Measurements from ENCODE around the gene EEF1AKMT3.

The EEF1AKMT3 gene

DNA sequence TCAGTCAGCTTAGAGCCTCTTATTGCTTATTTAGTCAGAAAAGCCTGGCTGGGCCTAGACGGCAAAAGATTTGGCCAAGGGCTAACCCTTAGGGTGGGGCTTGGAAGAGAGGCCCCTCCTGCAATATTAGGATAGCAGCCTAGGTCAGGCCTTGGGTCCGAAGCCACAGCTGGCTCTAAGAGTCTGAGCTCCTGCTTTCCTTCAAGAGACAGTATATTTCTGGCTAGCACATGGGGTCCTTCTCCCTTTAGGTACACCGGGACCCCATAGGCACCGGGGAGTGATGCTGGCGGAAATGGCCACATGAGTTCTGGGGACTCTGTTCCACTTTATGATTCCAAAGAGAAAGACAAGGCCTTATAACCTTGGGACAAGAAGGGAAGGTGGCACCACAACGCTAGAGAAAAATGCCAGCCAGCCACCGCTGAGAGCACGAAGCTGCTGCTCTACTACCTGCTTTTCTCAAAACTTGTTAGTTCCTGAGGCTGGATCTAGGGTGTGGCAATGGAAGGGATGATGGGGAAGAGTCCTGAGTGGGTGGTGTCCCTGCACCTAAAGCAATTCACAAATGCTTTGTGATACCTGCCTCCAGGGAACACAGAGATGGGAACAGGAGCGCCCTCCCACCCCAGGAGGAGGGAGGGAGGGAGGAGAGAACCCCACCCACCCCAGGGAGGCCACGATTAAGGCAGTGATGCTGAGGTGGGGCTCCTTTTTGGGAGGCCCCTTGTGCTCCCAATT lies 49.2 kb downstream of the EEF1AKMT3 start:
- DNase-seq = no peak

DNA sequence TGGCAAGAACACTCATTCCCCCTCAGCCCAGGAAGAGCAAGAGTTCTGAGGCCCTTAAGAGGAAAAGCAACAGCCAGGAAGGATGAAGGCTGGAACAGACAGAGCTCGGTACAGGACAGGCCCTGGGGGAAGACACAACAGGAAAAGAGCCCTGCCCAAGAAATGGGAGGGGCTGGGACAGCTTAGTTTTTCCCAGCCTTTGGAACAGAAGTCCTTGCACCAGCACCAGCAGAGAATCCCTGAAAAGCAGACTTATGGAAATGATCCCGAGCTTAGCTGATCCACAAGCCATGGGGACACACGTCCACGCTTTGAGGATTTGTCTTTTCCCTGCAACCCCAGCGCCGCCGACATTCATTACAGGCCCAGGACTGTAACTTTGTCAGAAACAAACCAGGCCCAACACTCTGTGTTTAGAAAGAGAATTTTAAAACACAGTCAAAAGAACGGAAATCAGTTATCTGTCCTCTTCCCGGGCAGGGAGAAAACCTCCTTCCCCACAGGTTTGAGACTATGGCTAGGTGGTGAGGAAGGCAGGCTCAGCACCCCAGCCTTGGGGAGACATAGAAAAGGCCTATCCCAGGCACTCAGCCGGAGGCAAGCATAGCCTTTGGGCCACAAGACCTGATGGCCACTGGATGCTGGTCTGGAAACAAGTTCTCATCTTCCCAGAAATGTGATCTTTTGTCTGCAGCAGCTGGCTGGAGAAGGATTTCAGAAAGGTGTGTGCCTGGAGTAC lies 50.1 kb downstream of the EEF1AKMT3 start:
- DNase-seq = no peak

DNA sequence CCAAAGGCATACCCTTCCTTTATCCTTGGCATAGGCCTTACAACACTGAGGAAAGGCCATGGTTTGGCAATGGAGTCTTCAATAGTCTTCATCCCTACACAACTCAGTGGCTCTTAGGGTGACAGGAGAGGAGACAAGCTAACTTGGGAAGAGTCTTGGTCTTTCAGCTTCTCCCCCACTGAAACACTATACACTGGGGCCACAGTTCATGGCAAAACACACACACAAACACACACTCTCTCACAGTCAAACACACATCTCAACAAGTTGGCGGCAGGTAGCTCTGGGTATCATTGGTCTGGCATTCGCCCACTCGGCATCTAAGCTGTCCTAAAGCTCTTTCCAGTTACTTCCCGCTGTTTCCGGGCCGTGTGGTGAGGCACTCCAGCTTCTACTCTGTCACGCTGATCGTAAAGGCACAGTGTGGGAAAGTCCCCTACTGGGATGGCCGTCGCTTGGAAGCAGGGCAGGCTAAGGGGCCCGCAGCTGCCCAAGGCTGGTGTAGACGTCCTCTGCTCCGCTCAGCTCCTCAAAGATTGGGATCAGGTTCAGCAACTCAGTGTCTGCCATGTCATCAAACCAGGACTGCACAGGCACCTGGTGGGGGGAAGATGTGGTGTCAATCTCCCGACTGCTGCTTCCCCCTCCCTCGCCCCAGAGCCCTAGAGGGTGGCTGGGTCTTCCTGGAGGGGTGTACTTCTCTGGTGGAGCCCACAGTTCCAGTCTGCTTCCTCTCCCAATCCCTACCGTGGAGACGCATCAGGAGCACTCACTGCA lies 50.9 kb downstream of the EEF1AKMT3 start:
- no peak for DNase-seq

DNA sequence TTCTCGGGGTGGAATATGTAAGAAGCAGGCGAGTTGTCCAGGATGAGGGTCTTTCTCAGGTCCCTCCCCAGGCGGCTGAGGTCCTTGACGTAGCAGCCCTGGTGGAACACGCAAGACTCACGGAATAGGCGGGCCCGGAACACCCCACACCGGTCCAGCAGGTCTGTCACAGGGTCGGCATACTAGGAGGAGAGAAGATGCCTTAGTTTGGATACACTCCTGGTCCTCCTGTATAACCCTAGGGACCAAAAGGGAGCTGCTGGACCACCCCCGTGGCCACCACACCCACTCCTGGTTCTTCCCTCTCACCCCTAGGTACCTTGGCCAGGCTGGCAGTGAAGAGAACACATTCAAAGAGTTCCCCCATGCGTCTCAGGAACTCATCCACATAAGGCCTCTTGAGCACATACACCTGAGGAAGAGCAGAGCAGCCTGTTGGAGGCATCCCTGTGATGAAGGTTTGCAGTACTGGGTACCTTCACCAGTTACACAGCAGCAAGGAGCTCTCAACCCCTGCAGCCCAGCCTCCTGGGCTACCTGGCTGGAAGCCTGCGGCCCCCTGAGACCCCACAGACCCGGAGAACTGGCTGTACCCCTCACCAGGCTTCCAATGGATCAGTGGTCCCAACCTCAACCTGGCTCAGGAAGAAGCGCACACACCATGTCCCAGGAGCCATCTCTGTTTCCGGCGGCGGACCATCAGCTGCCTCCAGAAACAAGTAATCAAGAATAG lies 51.7 kb downstream of the EEF1AKMT3 start:
- DNase-seq = no peak

DNA sequence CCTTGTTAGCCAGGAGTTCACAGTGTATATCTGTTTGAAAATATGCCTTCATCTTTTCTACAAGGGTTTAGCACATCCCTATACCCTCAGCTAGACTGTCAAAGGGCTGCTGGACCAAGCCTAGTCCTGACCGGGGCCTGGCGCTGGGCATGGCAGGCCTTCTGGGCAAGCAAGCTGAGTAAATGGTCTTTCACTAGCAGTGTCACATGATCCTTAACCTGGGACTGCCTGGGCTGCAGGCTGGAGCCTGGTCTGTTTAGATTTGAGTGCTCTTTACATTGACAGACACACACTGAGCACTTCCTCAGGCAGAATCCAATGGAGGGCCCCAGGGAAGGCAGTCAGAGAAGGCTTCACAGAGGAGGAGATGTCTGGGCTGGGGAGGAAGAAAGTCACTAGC lies 53.0 kb downstream of the EEF1AKMT3 start:
- DNase-seq = no peak

DNA sequence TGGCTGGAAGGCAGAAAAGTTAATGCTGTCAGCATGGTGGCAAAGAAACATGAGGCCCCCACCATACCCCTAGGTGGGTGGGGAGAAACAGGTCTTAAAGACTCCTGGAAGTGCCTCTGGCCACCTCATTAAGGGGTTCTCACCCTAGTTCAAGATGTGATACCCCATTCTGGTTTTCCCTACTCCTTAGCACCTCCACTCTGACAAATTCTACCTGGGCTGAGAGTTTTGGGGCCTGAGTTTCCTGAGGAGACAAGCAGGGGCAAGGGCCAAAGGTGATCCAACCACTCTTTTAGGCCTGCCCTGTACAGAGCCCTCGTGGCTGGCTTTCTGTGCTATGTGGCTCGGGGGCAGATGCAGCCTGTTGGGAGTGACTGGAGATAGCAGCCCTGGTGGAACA lies 54.0 kb downstream of the EEF1AKMT3 start:
- no peak for DNase-seq

DNA sequence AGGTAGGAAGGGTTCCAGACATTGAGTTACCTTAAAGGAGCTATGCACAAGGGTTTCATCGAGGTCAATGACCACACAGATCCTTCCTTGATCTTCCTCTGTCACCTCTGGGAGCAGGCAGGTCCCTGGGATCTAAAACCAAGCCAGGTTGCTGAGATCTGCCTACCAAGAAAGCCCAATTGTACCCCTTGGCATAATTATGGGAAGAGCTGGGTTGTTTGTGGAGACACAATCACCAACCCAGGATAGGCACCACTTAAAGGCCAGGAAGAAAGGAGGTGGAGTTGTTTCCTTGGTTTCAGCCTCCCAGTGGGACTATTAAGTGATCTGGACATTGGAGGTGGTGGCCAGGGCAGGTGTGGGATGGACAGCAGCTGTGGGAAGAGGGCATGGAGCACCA lies 54.6 kb downstream of the EEF1AKMT3 start:
- no peak for DNase-seq

DNA sequence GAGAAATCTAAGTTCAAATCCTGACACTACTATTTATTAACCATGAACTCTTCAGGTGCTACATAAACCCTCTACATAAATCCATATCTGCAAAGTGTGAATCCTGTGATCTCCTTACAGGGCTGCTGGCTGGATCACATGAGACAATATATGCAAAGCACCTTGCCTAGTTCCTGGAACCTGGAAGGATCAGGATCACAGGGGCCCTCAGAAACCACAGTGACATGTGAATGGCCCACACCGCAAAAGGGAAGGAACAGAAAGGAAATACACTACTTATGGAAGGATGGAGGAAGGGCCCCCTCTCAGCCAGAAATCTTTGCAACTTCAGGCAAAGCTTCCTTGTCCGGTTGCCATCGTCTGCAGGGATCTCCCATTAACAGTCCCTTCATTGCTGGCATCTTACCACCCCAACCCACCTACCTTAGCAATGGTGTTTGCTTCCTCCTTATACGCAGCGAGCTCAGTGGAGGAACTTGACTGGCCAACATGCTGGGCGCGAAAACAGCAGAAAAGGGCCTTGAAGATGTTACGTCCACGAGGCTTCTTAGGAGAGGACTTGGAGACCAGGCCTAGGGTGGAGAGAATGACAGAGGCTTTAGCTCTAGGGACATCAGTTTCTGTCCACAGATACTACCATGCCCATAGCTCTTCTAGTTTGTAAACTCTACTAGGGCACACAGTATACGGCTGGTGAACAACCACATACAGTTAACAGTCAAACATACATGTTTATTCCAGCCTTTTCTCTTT lies 56.8 kb downstream of the EEF1AKMT3 start:
- no peak for DNase-seq

DNA sequence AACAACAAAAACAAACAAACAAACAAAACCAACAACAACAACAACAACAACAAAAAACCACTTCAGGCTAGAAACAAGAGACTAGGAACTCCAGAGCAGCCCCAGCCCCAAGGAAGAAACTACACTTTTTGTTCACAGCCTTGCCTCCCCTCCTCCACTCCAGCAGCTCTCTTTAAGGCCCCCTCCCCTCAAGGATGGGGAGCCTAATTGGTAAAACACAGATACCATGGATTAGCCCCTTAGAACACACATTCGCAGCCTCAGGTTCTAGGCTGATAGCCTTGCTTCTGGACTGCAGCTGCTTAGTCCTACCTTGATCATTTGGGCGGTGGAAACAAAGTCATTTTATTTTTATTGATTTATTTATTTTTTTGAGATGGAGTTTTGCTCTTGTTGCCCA lies 58.0 kb downstream of the EEF1AKMT3 start:
- no peak for DNase-seq

All from stimulated activated naive CD4-positive, alpha-beta T cell (primary cell).